ENCODE data around the gene PLA2G4D. TPM values are rescaled to one million over a fixed set of nuclear protein-coding genes. Genes with fewer than 3 reads are reported as not detected.

Gene PLA2G4D
- total RNA-seq, 1 donor from 2014 or later, result not detected

DNA sequence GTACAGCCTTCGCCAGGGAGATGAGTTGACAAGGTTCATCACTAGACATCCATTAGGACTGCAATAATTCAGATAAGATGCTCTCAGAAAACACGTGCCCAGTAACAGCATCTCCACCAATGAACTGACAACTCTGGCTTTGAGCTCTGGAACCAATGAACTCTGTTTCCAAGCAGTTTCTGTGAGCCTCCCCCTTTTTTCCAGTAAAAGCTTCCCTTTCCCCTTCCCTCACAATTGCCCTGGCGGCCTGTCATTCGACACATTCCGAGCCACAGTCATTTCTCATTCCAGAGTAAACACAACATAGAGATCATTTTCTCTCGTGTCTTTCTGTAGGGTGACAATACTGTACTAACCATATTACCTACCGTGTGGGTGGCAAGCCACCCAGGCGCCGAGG is 3.6 kb downstream of the PLA2G4D start:
- POLR2A ChIA-PET, result no interaction called here
- DNase-seq, result no peak
- no peak overlapping the region for H3K27ac Mint-ChIP-seq
- no peaks in the 10 kb centered on the region for H3K36me3 Mint-ChIP-seq (ENCODE audit: low read depth)
- no peaks in the 10 kb centered on the region for H3K4me1 Mint-ChIP-seq
- H3K27me3 Mint-ChIP-seq, result peaks cover 9% of the 10 kb centered on the region
- H3K4me3 Mint-ChIP-seq, result no peak overlapping the region
- CTCF ChIA-PET, result no interaction called here
- H3K9me3 Mint-ChIP-seq, result no peaks in the 10 kb centered on the region
- no peak for TF ChIP-seq CTCF (IDR thresholded peaks at IDR 0.05)
- ATAC-seq (ENCODE audit: low read depth), result no peak
- intact Hi-C loops (cut with micrococcal nuclease), result no loop called here

- DNase-seq, result no peak
- ATAC-seq (ENCODE audit: low read depth), result no peak
- Mint-ChIP-seq H3K36me3 (ENCODE audit: low read depth) (no peaks in the 10 kb centered on the region), H3K4me1 (no peaks in the 10 kb centered on the region), H3K27me3 (peaks cover 9% of the 10 kb centered on the region), H3K27ac (no peak overlapping the region), H3K4me3 (no peak overlapping the region), H3K9me3 (no peaks in the 10 kb centered on the region)
- no peak for TF ChIP-seq CTCF (IDR thresholded peaks at IDR 0.05)
- ChIA-PET CTCF (no interaction called here), POLR2A (no interaction called here)
- intact Hi-C loops (cut with micrococcal nuclease), result no loop called here
Measured at GRCh38 chr15:42090370-42090769, 4.0 kb downstream of the PLA2G4D start.

DNA sequence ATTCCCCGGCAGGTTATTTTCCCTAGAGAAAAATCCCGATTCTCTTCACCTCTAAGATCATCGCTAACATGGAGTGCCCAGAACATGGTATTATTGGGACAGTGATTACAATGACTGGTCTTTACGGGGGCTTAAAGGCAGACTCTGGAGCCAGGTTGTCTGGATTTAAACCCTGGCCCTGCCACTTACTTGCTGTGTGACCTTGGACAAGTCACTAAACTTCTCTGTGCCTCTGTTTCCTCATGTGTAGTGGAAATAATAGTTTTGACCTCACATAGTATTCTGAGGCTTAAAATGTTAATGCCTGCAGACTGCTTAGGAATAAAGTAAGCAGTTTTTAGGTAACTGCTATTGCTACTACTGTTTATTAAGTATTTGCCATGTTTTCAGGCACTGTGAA is 4.4 kb downstream of the PLA2G4D start:
- H3K4me1 Mint-ChIP-seq, result no peaks in the 10 kb centered on the region
- POLR2A ChIA-PET, result no interaction called here
- no peak for TF ChIP-seq CTCF (IDR thresholded peaks at IDR 0.05)
- no peak overlapping the region for H3K27ac Mint-ChIP-seq
- peaks cover 9% of the 10 kb centered on the region for H3K27me3 Mint-ChIP-seq
- intact Hi-C loops (cut with micrococcal nuclease), result no loop called here
- H3K4me3 Mint-ChIP-seq, result no peak overlapping the region
- ATAC-seq (ENCODE audit: low read depth) (no peak), DNase-seq (no peak)
- no peaks in the 10 kb centered on the region for H3K36me3 Mint-ChIP-seq (ENCODE audit: low read depth)
- CTCF ChIA-PET, result no interaction called here
- no peaks in the 10 kb centered on the region for H3K9me3 Mint-ChIP-seq

DNA sequence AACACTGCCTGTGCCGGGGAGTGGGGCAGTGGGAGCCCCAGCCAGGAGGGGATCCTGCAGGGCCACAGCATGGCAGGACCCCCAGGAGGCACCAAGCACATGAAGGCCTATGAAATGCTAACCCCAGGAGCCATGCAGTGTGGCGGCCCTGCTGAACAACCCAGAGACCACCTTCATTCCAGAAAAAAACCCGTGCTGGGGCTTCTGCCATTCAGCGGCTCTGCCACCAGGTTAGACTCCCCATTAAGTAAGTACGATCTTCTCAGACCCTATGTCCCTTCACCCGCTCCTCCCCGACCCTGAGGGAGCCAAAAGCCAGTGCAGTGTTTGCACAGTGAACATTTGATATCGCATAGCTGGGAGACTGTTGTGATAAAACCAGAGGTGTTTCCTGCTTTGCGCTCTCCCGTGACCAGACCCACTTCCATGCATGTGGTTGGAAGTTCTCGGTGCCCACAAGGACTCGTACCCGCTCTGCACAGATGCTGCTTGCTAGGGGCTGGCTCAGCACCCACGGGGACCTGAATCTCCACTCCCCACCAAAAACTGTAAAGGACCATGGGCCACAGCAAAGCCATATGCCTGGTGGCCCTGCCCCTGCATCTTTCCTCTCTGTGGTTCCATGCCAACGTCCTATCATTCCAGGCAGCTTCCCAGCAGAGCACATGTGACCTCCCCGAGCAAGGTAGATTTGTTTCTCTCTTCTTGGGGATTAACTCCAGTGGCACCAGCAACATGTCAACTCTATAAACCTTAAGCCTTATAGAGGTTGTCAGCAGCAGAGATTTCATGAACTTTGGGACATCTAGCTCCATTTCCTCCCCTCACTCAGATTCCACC is 5.3 kb downstream of the PLA2G4D start:
- DNase-seq (no peak), ATAC-seq (ENCODE audit: low read depth) (no peak)
- Mint-ChIP-seq H3K27me3 (peaks cover 14% of the 10 kb centered on the region), H3K36me3 (ENCODE audit: low read depth) (no peaks in the 10 kb centered on the region), H3K27ac (no peak overlapping the region), H3K4me1 (peaks cover 2% of the 10 kb centered on the region), H3K9me3 (no peaks in the 10 kb centered on the region), H3K4me3 (no peak overlapping the region)
- ChIA-PET CTCF (interaction anchor here (0.6 kb wide), 1 partner anchor 671 kb away, joined by 3 read pairs; no protein-coding TSS in a partner anchor), POLR2A (no interaction called here)
- intact Hi-C loops (cut with micrococcal nuclease), result no loop called here
- TF ChIP-seq CTCF (IDR thresholded peaks at IDR 0.05), result no peak

DNA sequence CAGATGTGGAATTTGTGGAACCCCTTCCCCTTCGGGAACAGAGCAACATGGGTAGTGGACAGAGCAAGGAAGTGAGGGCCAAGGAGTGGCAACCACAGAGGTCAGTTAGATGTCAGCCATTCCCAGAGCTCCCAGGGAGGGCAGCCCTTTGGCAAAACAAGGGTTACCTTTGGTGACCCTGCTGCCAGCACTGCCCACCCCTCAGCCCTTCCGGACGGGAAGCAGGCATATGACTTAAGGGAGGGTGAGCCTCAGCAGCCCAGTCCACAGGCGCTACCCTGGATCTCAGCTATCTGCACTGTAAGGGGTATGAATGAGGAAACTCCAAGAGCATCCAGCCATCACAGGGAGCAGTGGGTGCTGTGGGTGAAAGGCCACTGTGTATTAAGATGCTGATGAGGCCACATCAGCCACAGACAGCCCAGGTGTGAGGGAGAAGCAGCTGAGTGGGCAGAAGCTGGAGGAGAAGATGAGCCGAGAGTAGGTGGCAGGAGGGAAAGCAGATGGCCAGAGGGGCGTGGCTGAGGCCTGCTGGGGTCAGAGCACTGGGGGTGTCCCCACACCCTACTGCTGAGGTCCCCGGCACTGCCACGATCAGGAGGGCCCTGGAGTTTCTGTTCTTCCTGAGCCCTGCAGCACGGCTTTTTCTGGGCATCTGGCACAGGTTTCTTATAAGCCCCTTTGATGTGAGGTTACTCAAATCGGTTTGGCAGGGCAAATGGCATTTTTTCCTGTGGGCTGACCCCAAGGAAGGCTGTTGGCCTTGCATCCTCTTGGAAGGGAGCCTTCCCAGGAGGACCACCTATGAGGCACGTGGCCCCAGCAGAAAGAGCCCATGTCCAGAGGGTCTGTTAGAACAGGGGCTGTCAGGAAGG is 6.2 kb downstream of the PLA2G4D start:
- Mint-ChIP-seq H3K9me3 (no peaks in the 10 kb centered on the region), H3K27me3 (peaks cover 13% of the 10 kb centered on the region), H3K4me3 (no peak overlapping the region), H3K4me1 (peaks cover 2% of the 10 kb centered on the region), H3K27ac (no peak overlapping the region), H3K36me3 (ENCODE audit: low read depth) (no peaks in the 10 kb centered on the region)
- CTCF ChIA-PET, result interaction anchor here (1.5 kb wide), 1 partner anchor 99 kb away, joined by 4 read pairs; no protein-coding TSS in a partner anchor
- ATAC-seq (ENCODE audit: low read depth) (no peak), DNase-seq (no peak)
- intact Hi-C loops (cut with micrococcal nuclease), result no loop called here
- POLR2A ChIA-PET, result no interaction called here
- TF ChIP-seq CTCF (IDR thresholded peaks at IDR 0.05), result no peak

All from activated B cell treated with CpG ODN at 0.5 μM for 24 hours (primary cell).